Effector CD4-positive, alpha-beta T cell (primary cell): ENCODE results near the gene FLT3LG.
A peak's percentile ranks its signal among the peaks of the same experiment; 100 is the strongest.

Source experiments
- DNase-seq: peaks from one replicate; pipeline ENCODE4 v3.0.0-alpha.2; 2020

The FLT3LG gene

DNA sequence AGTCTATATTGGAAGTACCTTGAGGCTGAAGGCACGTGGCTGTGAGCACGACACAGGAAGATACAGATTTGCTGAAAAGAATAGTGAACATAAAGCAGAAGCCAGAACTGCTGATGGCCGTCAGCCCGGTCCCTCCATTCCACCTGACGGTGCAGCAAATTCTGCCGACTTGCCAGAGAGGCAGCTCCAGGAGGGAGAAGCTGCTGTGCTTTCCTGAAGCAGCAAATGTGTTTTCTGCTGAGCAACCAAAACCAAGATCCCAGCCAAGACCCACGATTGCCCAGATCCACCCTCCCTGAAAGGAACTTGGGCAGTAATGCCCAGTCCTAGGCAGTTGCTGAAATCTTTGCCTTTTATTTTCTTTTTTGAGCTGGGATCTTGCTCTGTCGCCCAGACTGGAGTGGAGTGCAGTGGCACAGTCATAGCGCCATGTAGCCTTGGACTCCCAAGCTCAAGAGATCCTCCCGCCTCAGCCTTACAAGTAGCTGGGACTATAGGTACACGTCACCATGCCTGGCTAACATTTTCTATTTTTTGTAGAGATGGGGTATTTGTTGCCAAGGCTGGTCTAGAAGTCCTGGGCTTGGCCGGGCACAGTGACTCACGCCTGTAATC, 46.8 kb downstream of the FLT3LG start:
- no peak for DNase-seq

DNA sequence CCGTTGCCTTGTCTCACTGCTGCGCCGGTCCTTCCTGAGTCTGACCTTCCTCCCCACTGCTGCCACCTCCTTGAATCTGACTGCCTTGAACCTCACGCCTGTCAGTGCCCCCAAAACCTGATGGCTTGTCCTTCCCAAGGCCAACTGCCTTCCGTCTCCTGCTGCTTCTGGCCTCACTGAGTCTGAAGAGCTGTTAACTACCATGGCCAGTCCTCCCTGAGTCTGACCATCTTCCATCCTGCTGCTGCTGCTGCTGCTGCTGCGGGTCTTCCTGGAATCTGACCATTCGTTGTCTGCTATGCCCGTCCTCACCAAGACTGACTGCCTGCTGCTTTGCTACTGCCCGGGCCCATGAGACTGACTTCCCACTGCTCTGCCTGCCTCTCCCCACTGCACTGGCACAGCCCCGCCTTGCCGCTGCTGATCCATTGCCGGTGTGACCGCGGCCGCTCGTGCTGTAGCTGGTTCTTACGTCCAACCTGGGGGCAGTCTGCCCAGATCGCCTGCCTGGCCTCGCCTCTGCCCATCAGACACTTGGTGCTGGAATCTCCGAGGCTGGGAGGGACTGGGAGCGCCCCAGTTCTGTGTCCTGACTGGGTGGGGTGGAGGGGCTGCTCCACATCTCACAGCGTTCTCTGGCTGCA, 50.9 kb downstream of the FLT3LG start:
- DNase-seq, result no peak

DNA sequence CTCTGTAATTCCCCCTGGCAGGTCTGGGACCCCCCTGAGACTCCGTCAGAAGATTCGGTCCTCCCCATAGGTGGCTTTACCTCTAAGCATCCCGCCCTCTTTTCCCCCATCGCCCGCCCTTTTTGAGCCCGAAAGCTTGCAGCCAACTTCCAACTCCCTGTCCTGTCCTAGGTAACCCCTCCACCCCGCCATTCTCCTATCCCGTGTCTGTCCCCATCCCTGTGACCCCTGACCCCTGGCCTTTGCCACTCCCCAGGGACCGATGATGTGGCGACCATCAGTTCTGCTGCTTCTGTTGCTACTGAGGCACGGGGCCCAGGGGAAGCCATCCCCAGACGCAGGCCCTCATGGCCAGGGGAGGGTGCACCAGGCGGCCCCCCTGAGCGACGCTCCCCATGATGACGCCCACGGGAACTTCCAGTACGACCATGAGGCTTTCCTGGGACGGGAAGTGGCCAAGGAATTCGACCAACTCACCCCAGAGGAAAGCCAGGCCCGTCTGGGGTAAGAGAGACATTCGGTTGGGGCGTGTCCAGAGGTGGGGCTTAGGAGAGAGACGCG, 54.3 kb downstream of the FLT3LG start:
- no peak for DNase-seq

DNA sequence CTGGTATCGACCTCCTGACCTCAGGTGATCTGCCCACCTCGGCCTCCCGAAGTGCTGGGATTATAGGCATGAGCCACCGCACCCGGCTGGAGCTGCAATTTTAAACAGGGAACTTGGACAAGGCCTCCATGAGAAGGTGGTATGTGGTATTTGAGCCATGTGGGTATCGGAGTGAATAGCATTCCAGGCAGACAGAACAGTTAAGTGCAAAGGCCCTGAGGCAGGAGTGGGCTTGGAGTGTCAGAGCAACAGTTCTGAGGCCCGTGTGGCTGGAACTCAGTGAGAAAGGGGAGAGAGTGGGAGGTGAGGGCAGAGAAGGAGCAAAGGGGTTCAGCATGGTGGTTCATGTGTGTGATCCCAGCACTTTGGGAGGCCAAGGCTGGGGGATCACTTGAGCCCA, 56.7 kb downstream of the FLT3LG start:
- no peak for DNase-seq

DNA sequence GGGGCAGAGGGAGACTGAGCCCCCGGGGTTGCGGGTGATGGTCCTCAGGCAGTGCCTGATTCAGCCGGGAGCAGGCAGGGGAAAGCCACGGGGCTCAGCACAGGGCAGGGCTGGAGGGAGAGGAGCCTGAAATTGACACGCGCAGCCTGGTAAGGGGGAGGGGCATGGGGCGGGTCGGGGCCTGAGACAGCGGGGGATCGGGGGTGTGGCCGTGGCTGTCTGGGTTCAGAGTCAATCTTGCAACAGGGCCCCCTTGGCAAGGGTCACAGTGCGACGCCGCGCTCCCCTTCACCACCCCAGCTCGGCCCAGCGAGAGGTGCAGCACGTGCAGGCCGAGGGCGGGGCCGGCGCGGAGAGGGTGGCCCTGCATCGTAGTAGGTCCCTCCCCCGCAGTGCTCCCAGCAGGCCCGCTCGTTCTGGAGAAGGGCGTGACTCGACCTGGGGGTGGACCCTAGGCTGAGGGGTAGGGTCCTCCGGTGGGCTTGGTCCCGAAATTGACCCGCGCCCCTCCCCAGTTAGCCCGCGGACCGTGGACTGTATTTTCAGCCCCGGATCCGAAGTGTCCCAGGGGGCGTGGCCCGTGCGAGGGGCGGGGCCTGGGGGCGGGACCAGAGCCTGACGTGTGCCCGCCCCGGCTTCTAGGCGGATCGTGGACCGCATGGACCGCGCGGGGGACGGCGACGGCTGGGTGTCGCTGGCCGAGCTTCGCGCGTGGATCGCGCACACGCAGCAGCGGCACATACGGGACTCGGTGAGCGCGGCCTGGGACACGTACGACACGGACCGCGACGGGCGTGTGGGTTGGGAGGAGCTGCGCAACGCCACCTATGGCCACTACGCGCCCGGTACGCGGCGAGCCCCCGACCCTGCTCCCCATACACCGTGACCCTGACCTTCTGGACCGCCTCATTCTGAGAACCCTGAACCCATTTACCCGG, 59.8 kb downstream of the FLT3LG start:
- DNase-seq, result peak; percentile 75

GRCh38 chr19:49534632-49535385, 60.8 kb downstream of the FLT3LG start:
- no peak for DNase-seq
